ENCODE results near the gene LRRC4C. TPM values are rescaled to one million over a fixed set of nuclear protein-coding genes. Genes with fewer than 3 reads are reported as not detected.

Gene LRRC4C
- total RNA-seq, 1 donor from 2014 or later = not detected

- intact Hi-C loops (cut with DNase I) = no loop called here
- H3K4me3 ChIP-seq = no peak overlapping the region
- TF ChIP-seq, protein P1, sequence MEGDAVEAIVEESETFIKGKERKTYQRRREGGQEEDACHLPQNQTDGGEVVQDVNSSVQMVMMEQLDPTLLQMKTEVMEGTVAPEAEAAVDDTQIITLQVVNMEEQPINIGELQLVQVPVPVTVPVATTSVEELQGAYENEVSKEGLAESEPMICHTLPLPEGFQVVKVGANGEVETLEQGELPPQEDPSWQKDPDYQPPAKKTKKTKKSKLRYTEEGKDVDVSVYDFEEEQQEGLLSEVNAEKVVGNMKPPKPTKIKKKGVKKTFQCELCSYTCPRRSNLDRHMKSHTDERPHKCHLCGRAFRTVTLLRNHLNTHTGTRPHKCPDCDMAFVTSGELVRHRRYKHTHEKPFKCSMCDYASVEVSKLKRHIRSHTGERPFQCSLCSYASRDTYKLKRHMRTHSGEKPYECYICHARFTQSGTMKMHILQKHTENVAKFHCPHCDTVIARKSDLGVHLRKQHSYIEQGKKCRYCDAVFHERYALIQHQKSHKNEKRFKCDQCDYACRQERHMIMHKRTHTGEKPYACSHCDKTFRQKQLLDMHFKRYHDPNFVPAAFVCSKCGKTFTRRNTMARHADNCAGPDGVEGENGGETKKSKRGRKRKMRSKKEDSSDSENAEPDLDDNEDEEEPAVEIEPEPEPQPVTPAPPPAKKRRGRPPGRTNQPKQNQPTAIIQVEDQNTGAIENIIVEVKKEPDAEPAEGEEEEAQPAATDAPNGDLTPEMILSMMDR (IDR thresholded peaks at IDR 0.05) = no peak
- no peaks in the 10 kb centered on the region for H3K4me1 ChIP-seq
- no peaks in the 10 kb centered on the region for H3K9me3 ChIP-seq
- H3K36me3 ChIP-seq = no peaks in the 10 kb centered on the region
- H3K27ac ChIP-seq = no peak overlapping the region
- no peaks in the 10 kb centered on the region for H3K27me3 ChIP-seq
- no peak for DNase-seq (ENCODE audit: low spot score in 2 of 2)
Observed at GRCh38 chr11:41328324-41328723, 131.1 kb downstream of the LRRC4C start.

DNA sequence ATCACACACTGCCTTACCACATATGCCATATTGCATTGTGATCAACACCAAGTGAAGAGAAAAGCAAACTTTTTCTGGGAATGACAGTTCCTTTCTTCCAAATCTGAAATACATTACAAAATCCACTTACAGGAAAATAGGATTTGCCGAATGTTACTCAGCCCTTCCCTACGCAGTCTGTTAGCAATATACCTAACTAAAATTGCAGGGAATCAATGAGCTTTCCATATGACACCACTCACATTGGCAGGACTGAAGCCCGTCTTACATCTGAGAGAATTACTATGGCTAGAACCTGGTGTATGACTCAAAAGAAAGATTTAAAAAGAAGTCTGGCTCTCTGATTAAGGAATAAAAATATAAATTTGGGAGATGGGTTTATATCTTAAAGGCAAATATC is 136.0 kb downstream of the LRRC4C start:
- Histone ChIP-seq H3K36me3 (no peaks in the 10 kb centered on the region), H3K9me3 (no peaks in the 10 kb centered on the region), H3K27me3 (no peaks in the 10 kb centered on the region), H3K27ac (no peak overlapping the region), H3K4me1 (no peaks in the 10 kb centered on the region), H3K4me3 (no peak overlapping the region)
- TF ChIP-seq, protein P1 (IDR thresholded peaks at IDR 0.05) = no peak
- DNase-seq (ENCODE audit: low spot score in 2 of 2) = no peak
- intact Hi-C loops (cut with DNase I) = no loop called here

- TF ChIP-seq, protein P1 (IDR thresholded peaks at IDR 0.05) = no peak
- DNase-seq (ENCODE audit: low spot score in 2 of 2) = no peak
- Histone ChIP-seq H3K27ac (no peak overlapping the region), H3K36me3 (no peaks in the 10 kb centered on the region), H3K27me3 (no peaks in the 10 kb centered on the region), H3K9me3 (no peaks in the 10 kb centered on the region), H3K4me3 (no peak overlapping the region), H3K4me1 (no peaks in the 10 kb centered on the region)
- intact Hi-C loops (cut with DNase I) = no loop called here
Observed at GRCh38 chr11:41320653-41321052, 138.8 kb downstream of the LRRC4C start.

DNA sequence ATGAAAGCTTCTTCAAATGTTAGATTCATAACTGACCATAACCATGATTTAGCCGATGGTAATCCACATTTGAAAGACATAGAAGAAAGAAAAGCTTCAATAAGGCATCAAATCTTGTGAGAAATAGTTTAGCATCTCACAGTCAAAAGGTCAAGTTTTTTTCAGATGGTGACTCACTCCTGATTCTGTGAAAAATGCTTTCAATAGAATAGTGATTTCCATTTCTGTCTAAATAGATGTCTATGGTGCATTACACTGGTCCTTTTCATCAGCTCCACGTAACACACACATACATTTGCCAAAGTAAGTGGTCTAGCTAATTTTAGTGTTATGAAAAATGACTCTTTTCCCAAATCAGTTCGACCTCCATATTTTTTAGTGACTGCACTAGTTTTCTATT is 139.2 kb downstream of the LRRC4C start:
- H3K4me3 ChIP-seq = no peak overlapping the region
- no peaks in the 10 kb centered on the region for H3K9me3 ChIP-seq
- no peaks in the 10 kb centered on the region for H3K27me3 ChIP-seq

DNA sequence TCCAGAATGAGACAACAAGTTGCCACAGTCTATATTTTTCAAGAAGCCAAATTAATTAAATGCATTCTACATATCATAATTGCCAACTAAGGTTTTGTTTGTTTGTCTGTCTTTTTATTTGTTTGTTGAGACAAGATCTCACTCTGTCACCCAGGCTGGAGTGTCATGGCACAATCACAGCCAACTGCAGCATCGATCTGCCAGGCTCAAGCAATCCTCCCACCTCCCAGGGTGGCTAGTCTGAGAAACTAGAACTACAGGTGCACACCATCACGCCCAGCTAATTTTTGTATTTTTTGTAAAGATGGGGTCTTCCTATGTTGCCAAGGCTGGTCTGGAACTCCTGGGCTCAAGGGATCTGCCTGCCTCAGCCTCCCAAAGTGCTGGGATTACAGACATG is 140.0 kb downstream of the LRRC4C start:
- DNase-seq (ENCODE audit: low spot score in 2 of 2) = no peak

More for the DNA sequence above, 139.2 kb downstream of the LRRC4C start:
- no peak overlapping the region for H3K27ac ChIP-seq
- TF ChIP-seq, protein P1 (IDR thresholded peaks at IDR 0.05) = no peak
- no peak for DNase-seq (ENCODE audit: low spot score in 2 of 2)
- H3K4me1 ChIP-seq = no peaks in the 10 kb centered on the region
- intact Hi-C loops (cut with DNase I) = no loop called here
- no peaks in the 10 kb centered on the region for H3K36me3 ChIP-seq

More for the DNA sequence above, 140.0 kb downstream of the LRRC4C start:
- Histone ChIP-seq H3K36me3 (no peaks in the 10 kb centered on the region), H3K9me3 (no peaks in the 10 kb centered on the region), H3K27ac (no peak overlapping the region), H3K4me1 (no peaks in the 10 kb centered on the region), H3K27me3 (no peaks in the 10 kb centered on the region), H3K4me3 (no peak overlapping the region)
- TF ChIP-seq, protein P1 (IDR thresholded peaks at IDR 0.05) = no peak
- intact Hi-C loops (cut with DNase I) = no loop called here

Measured in ascending aorta (tissue), 2 donors.